LHCN-M2 (cell line): ENCODE data around the gene GKN1. TPM values are rescaled to one million over a fixed set of nuclear protein-coding genes. Genes with fewer than 3 reads are reported as not detected.
"Not testable (repeated sequence)": the region's sequence is repeated elsewhere in the genome, so short reads cannot be mapped to it uniquely, and the experiment has no call there.

ENCODE experiments used
- DNase-seq: peaks from one replicate; pipeline ENCODE4 v3.0.0-alpha.2; 2012; ENCODE audit warnings: low read depth
- polyA plus RNA-seq: library from polyadenylated mRNA; unstranded; fragments of >200 nt; gene quantifications from one replicate; pipeline ENCODE4 v1.2.1, GENCODE V29; 2012; ENCODE audit warnings: missing spikeins
- total RNA-seq: library from RNA; depleted of rRNA; stranded (reverse); fragments of >200 nt; gene quantifications from 2 replicates; pipeline ENCODE4 v1.2.3, GENCODE V29; 2014; rRNA removed

The GKN1 gene, protein sequence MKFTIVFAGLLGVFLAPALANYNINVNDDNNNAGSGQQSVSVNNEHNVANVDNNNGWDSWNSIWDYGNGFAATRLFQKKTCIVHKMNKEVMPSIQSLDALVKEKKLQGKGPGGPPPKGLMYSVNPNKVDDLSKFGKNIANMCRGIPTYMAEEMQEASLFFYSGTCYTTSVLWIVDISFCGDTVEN
- not detected in 2 replicates for total RNA-seq
- 0.07 TPM for polyA plus RNA-seq

DNA sequence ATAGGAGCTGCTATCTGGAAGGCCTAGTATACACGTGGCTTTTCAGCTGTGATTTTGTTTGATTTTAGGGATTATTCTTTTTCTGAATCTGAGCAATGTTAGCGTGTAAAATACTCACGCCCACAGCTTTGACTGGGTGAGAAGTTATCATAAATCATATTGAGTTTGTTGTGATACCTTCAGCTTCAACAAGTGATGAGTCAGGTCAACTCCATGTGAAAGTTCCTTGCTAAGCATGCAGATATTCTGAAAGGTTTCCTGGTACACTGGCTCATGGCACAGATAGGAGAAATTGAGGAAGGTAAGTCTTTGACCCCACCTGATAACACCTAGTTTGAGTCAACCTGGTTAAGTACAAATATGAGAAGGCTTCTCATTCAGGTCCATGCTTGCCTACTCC is at the start of gene GKN1:
TSS of gene GKN1 (plus strand) at position 386 of the 400 bp plus-strand sequence. CDS start 42 bp downstream, outside the sequence.
- DNase-seq: no peak

DNA sequence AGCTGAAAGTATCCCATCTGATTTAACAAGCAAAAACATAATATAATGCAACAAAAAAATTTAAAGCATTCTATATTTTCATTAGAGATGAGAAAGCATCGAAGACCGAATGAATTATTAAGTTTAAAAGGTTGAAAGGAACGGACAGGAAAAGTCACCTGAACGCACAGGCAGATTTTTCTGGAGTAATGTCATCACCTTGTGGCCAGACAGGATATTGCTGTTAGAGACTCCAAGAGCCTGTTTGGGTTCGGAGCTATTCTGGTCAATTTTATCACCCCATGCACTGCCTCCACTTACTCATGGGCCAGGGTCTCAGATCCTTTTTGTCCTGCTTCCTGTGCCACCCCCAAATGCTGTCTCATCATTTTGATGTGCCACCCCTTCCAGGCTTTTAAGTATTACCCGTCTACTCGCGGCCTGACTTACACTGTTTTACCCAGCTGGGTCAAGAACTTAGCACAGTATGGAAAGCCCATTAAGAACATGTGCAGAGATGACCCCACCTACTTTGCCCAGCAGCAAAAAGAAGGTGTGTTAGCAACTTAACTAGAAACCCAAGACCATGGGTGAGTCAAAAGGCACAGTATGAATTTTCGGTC is 49.0 kb upstream of the GKN1 start:
- DNase-seq: peak; percentile 27

DNA sequence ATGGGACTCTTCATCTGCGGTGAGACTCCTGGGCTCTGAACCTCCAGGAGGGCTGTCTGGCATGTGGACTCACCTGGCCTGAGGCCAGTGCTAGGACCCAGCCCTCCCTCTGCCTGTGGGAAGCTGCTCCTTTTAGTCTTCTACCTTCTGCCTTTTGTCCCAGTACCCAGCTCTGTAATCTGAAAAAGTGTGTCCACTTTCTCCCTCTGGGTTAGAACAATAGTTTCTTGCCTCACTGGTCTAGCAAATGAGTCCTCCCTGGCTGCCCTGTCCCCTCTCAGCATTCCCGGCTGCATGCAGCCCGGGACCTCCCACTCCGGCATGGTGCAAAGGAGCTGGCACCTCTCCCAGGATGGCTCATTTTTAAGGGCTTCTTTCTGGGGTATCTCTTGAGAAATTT is 47.6 kb upstream of the GKN1 start:
- no peak for DNase-seq

DNA sequence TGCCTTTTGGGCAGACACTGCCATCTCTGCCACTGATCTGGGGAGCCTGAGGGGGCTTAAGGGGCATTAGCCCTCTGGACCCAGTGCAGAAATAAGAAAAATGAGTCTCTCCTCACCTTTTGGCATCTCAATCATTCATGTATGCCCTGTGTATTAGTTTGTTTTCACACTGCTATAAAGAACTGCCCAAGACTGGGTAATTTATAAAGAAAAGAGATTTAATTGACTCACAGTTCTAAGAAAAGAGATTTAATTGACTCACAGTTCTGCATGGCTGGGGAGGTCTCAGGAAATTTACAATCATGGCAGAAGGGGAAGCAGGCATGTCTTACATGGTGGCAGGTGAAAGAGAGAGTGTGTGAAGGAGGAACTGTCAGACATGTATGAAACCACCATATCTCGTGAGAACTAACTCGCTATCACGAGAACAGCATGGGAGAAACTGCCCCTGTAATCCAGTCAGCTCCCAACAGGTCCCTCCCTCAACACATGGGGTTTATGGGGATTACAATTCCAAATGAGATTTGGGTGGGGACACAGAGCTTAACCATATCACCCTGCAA is 43.2 kb upstream of the GKN1 start:
- no peak for DNase-seq

DNA sequence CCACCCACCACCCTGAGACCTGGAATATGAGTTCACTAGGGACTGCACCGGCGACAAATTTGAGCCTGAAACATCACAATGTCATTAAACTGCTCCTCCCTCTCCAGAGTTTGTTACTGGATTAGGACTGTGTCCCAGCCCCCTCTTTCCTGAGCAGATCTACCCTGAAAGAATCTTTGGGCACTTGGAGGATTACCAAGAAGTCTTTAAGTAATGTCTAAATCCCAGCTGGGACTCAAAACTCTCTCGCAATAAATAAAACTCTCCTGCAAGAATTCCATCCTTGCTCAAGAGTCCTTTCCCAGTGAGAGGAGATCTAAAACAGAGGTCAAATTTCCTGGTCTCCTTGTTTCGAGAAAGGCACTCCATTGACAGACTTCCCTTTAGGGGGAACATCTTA is 42.6 kb upstream of the GKN1 start:
- DNase-seq: no peak

DNA sequence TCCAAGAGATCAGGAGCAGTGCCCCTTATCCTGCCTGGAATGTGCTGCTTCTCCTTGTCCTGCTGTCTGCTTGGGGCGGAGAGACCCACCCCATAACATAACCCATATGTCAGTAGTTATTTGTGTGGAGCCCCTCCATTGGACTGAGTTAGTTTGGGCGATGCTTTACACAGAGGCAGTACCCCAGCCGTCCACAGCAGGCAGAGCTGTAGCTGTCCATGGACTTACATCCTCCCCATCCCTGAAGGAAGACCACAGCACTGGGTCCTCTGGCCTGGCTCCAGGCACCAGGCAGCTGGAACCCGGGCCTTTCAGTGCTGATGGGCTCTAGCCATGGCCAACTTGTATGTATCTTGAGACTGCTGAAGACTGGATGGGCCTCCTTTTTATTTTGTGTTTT is 42.0 kb upstream of the GKN1 start:
- no peak for DNase-seq

DNA sequence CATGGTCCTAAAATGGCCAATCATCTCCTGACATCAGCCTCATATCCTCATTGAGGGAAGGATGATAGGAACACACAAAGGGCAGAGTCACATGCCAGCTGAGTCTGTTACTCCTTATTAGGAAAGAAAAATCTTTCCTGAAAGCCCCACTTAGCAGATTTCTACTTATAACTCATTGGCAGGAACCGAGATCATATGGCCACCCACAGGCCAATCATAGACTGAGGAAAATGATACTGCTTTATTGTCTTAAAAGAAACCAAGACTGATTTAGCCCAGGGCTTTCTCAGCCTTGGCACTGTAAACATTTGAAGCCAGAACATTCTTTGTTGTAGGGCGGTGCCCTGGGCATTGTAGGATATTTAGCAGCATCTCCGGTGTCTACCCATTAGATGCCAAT is 40.4 kb upstream of the GKN1 start:
- DNase-seq: no peak

DNA sequence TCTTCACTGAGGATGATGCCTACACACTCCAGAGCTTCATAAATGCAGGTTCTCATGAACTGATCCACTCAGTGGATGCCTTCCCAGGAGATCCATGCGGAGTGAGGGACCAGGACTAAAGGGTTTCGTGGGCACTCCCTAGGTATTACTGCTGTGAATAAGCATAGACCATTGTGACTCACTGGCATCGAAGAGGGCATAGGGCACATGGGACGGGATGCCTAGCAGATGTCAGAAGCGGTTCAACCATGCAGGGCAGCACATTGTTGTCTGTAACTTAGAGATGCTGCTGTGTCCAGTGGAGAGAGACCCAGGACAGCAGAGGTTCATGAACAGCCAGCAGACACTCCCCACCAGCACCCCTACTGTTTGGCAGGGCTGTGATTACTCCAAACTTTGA is 39.0 kb upstream of the GKN1 start:
- DNase-seq: no peak

DNA sequence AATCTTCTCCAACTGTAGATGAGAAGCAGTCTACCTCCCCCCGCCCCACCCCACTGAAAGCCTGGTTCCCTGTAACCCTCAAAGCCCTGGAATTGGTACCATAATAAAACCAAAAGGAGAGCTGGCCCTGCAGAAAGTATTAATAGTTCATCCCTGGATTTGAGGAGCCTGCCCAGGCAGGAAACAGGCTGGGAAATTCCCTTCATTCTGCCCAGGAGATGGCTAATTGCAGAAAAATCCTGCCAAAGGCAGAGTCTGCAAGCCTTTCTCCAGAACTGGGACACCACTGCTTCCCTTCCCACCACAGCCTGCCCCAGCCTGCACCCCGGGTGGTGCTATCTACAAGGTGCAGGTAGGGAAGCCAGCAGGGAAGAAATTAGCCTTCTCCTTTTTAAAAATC is 38.0 kb upstream of the GKN1 start:
- peak; percentile 29 for DNase-seq

DNA sequence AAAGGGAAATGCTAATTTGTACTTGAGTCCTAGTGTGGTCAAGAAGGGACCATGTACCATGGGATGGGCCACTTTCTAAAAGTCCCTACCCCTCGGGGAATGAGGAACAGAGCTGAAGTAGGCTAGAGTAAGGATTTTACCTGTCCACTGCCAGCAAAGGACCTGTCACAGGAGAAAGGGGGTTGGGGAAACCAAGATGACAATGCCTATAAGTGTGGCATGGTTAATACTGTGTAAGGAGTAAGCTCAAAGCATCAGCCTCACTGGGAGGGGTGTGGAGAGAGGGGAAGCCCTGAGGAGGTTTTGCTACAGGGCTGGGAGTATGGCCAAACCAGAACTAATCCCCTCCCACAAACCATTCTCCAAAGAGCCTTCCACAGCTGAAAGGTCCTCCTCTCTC is 37.5 kb upstream of the GKN1 start:
- DNase-seq: no peak

DNA sequence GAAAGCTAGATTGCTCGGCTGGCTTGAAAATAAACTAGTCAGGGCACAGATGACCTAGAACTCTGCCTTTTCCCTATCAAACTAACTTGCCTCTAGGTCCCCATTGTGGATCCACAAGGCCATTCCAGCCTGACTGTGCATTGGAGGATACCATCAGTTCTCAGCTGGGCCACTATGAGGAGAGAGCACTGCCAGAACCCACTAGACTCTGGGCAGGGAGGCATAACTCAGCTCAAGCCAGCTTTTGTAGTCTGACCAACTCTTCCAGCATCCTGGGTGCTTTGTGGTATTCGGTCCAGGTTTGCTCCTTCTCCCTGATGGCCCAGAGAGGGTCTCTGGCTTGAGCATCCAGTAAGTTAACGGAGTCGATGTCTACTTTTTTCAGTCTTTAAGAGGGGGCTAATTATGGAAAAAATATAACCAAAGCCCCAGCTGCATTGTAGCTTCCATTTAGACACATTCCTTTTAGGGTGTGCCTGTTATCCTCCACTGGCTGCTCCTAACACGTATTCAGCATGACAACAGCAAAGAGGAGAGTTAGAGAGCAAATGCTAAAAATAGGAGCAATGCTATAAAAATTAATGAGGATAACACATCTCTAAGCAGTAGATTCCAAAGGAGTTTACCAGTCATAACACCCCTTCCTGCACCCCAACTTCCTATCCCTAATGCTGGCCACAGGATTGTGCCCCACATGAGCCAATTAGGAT is 36.9 kb upstream of the GKN1 start:
- no peak for DNase-seq

DNA sequence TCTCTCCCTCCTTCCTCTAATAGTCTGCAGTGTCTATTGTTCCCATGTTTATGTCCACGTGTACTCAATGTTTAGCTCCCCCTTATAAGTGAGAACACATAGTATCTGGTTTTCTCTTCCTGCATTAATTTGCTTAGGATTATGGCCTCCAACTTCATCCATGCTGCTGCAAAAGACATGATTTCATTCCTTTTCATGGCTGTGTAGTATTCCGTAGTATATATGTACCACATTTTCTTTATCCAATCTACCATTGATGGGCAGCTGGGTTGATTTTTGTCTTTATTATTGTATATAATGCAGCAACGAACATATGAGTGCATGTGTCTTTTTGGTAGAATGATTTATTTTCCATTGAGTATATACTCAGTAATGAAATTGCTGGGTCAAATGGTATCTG is 35.5 kb upstream of the GKN1 start:
- no peak for DNase-seq

DNA sequence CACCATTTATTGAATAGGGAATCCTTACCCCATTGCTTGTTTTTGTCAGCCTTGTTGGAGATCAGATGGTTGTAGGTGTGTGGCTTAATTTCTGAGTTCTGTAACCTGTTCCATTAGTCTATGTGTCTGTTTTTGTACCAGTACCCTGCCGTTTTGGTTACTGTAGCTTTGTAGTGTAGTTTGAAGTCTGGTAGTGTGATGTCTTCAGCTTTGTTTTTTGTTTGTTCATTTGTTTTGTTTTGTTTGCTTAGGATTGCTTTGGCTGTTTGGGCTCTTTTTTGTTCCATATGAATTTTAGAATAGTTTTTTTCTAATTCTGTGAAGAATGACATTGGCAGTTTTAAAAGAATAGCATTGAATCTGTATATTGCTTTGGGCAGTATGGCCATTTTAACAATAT is 34.5 kb upstream of the GKN1 start:
- no peak for DNase-seq

DNA sequence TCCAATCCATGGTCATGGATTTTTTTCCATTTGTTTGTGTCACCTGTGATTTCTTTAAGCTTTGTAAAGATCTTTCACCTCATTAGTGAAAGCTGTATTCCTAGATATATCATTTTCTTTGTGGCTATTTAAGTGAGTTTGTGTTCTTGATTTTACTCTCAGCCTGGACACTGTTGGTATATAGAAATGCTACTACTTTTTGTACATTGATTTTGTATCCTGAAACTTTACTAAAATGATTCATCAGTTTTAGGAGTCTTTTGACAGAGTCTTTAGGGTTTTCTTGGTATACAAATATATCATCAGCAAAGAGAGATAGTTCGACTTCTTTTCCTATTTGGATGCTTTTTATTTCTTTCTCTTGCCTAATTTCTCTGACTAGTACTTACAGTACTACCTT is 34.1 kb upstream of the GKN1 start:
- no peak for DNase-seq

DNA sequence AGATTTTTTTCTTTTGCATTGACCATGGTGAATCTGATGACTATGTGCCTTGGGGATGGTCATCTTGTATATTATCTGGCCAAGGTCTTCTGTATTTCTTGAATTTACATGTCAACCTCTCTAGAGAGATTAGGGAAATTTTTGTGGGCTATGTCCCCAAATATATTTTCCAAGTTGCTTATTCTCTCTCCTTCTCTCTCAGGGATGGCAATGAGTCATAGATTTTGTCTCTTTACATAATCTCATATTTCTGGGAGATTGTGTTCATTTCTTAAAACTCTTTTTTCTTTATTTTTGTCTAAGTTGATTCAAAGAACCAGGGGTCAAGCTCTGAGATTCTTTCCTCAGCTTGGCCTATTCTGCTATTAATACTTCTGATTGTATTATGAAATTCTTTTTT is 31.6 kb upstream of the GKN1 start:
- DNase-seq: no peak

DNA sequence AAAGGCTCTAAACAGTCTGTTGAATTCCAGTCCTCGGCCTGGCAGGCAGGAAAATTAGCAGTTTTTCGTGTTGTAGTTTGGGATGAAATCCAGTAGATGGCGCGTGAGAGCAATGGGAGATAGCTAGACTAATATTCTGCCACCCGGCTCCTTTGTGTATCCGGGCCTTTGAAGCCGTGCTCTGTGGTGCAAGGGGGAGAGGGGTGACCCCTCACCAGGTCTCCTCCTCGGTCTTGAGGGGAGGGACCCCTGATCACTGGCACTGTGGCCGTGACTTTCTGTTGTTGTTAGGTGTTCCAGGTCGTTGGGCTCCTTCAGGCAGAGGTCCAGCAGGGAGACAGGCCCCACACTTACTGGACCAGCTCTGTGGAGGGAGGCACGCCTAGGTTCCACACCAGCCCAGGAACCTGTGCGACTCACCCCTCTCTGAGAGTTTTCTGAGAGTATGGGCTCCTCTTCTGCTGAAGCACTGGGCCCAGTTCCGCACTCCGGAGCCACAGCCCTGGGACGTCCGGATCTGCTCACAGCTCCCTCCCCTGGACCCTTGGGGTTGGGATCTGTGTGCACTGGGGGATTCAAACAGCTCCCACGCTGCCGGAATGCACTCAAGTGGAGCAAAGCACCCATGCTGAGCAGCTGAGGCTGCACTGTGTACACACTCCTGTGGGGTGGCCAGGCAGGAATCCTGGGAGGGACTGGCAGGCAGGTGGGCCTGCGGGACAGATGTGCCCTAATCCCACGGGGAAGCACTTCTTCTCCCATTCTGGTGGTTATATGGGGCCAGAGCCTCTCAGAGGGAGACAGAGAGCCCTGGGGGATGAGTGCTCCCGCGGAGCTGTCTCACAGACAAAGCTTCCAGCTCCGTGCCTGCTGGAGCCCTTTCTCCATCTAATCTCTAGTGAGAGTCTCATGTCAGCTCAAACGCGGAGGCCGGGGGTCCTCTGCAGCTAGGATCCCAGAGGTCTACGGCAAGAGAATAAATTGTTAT is 30.6 kb upstream of the GKN1 start:
- peak; percentile 68 for DNase-seq

DNA sequence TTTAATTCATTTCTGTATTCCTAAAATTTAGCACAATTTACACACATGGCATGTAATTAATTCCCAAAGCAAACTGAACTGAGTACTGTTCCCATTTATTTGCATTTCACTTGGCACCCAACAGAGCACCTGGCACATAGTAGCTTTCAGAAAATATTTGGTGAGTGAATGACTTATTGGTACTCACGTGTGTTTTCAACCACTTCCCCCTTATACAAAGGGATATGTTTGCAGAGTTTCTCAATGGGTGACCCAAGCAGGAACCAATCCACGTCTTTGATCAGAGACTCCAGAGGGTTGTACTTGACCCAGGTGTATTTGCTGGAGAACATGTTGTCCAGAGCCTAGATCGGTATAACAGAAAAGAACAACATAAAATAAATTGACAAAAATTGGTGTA is 28.3 kb upstream of the GKN1 start:
- no peak for DNase-seq

DNA sequence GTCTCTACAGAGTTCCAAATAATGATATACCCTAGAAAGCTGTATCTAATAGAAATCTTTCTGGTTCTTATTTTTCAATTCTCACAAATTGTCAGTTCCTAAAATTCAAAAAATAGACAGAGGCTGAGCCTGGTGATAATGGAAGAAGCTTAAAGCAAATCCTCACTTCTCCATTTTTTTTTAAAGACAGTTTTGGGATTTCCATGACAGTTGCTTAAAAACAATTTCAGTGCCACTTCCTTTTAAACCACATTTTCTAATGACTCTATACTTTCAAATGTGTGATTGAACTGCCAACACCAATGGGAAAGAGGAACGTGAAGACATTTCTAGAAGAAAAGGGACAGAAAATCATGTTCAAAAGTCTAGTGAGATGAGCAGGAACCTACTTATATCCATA is 25.7 kb upstream of the GKN1 start:
- no peak for DNase-seq

DNA sequence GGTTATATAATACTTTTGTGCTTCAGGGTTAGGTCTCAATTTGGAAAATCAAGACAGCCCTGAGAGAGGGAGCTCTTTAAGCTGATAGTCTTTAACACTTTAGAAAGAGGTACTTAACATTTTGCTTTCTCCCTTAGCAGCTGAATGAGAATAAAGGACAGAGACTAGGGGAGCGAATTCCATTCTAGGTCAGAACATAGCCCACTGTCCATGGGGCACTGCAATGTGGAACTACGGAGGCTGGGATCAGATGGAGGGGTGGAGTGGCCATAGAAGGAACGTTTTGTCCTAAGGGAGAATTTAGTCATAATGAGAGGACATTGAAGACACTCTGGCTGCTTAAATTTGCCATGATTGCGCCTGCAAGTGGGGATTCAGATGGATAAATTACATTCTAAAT is 22.5 kb upstream of the GKN1 start:
- no peak for DNase-seq

DNA sequence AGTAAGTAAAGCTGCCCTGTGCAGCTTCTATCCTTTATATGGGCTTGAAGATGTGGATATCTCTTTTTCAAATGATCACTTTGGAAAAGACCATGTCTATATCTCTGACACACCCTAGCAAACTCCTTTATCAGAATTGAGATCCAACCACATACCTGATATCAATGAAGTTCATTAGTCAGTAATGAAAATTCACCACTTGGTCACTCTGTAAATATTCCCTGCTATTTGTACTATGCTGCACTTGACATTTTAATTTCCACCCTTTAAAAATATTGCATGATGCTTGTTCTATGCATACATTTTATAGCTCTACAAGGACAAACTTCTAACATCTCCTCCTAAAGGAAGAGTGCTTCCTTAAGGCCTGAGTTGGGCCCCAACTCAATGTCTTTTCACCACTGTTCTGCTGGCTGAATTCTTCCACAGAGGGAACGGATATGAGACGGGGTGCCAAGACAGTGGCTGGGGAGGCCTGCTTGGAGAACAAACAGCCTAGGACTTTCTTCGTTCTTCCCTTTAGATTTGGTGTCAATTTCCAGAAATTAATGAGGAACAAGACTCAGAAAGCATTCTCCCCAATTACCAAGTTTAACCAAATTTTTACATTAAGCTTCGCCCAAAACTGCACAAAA is 21.4 kb upstream of the GKN1 start, which contains the start of gene GKN2:
TSS of gene GKN2 (minus strand) at position 7 of the 635 bp plus-strand sequence. CDS start 32 bp downstream, outside the sequence.
- DNase-seq: no peak

DNA sequence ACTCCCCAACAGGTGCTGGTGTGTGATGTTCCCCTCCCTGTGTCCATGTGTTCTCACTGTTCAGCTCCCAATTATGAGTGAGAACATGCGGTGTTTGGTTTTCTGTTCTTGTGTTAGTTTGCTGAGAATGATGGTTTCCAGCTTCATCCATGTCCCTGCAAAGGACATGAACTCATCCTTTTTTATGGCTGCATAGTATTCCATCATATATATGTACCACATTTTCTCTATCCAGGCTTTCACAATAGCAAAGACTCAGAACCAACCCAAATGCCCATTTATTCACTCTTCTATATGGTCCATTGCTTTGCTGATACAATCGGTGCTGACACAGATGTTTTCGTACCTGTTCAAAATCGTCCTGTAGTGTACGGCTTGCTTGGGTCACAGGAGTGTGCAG is 19.0 kb upstream of the GKN1 start:
- DNase-seq: not testable (repeated sequence)
